ENCODE measurements around the gene ERN1. TPM values are rescaled to one million over a fixed set of nuclear protein-coding genes. Genes with fewer than 3 reads are reported as not detected.

The ERN1 gene
- total RNA-seq, 2 experiments from 2014 or later: 45.3 to 47.7 TPM

DNA sequence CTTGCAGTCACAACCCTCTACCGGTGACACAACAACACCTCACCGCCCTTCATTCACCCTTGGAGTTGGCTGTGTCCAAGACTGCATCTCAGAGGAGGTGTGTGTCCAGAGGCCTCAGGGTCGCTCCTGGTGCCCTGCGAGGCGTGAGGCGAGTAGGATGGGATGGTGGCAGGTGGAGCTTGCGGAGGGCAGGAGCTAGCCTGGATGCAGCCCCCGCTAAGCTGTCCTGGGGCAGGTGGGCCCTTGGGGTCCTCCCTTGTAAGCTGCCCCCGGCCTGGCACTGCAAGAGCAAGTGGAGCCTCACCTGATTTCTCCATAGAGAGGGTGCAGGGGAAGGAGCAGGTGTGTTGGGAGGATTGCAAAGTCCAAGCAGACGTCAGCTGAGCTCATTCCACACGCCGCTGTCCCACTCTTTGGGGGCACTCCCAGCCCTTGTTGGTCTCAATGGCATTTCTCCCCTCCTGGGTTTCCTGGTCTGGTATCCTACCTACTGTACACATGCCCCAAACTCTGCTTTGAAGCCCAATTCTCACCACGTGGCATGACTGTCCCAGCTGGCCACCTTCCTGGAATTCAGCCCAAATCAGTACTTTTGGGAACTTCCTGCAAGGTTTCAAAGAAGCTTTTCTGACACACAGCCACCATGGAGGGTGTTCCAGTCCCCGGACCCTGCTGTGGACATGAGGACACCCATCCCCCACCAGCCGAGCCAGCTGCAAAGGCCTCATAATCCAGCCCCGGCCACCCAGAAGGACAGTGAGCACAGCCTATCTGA lies 91.4 kb downstream of the ERN1 start:
- DNase-seq: no peak
- intact Hi-C loops (cut with micrococcal nuclease): no loop called here
- Mint-ChIP-seq H3K4me1 (ENCODE audit: low read depth) (peaks cover 10% of the 10 kb centered on the region), H3K9me3 (no peaks in the 10 kb centered on the region), H3K36me3 (peaks cover 23% of the 10 kb centered on the region), H3K4me3 (no peak overlapping the region), H3K27ac (no peak overlapping the region), H3K27me3 (no peaks in the 10 kb centered on the region)
- CTCF ChIA-PET: interaction anchor here (0.7 to 2.1 kb wide), 4 partner anchors 9 to 95 kb away, joined by 3 to 15 read pairs (median 4); no protein-coding TSS in a partner anchor
- POLR2A ChIA-PET: no interaction called here

DNA sequence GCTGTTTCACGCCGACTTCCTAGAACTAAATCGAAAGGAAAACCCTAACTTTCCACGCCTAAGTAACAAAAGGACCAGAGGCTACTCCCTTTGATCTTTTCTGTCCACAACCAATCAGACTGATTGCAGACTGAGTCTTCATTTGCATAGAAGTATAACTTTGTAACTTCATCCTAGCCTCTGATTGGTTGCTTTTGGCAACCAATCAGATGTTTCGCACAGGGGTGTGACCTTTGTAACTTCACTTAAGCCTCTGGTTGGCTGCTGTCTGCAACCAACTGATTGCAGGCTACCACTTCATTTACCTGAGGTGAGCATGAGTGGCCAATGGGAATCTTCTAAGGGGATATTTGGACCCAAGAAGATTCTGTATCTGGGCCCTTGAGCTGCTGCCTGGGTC lies 92.1 kb downstream of the ERN1 start:
- CTCF ChIA-PET: interaction anchor here (2.1 kb wide), 1 partner anchor 9 kb away, joined by 15 read pairs; no protein-coding TSS in a partner anchor
- H3K36me3 Mint-ChIP-seq: peaks cover 20% of the 10 kb centered on the region
- no peaks in the 10 kb centered on the region for H3K9me3 Mint-ChIP-seq
- DNase-seq: no peak
- no peaks in the 10 kb centered on the region for H3K27me3 Mint-ChIP-seq
- no peak overlapping the region for H3K27ac Mint-ChIP-seq
- peaks cover 10% of the 10 kb centered on the region for H3K4me1 Mint-ChIP-seq (ENCODE audit: low read depth)
- no peak overlapping the region for H3K4me3 Mint-ChIP-seq
- intact Hi-C loops (cut with micrococcal nuclease): no loop called here
- POLR2A ChIA-PET: no interaction called here

DNA sequence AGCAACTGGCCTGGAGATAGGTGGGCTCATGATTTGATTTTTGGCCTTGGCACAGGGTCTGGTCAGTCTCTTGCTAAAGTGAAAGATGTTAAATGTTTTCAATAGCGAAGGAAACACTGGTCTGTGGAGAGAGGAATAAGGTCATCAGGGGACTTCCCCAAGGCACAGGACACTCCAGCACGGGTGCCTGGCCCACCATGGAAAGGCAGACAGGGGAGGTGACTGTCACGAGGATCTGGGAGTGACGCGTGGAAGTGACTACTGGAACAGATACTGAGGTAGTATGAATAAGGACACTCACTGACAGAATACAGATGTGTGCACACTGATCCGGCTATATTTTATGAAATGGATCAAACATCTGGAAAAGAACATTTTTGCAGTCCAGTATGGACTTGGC lies 92.8 kb downstream of the ERN1 start:
- Mint-ChIP-seq H3K27me3 (no peaks in the 10 kb centered on the region), H3K27ac (no peak overlapping the region), H3K36me3 (peaks cover 18% of the 10 kb centered on the region), H3K9me3 (no peaks in the 10 kb centered on the region), H3K4me1 (ENCODE audit: low read depth) (peaks cover 7% of the 10 kb centered on the region), H3K4me3 (no peak overlapping the region)
- ChIA-PET CTCF (no interaction called here), POLR2A (no interaction called here)
- DNase-seq: no peak
- intact Hi-C loops (cut with micrococcal nuclease): no loop called here

DNA sequence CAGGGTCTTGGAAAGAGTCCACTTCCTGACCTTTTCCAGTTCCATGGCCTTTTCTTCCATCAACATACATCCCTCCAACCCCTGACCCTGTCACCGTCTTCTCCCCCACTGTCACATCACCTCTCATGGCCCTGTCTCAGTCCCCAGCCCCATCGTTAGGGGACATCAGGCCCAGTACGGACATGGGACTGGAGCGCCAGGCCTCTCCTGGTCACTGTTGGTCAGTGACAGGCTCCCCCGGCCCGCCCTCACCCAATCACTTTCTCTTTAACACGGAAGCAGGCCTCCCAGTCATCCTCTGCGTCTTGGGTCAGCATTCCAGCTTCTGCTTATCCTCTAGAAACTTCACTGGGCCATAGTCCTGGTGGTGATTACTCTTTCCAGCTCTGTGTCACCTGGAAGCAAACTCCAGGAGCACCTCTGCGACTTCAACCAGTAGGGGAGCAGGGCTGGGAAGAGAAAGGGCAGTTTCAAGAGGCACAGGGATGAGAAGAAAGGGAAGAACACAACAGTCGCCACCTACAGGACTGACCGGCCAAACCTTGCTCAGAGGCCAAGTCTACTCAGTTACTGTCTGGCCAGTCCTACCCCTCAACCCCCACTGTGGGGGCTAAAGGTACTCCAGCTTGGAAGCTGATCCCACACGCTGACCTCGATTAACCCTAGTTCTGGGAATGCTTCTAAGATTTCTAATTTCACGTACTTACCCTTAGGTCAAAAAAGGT lies 93.6 kb downstream of the ERN1 start:
- Mint-ChIP-seq H3K4me1 (ENCODE audit: low read depth) (peaks cover under 1% of the 10 kb centered on the region), H3K9me3 (no peaks in the 10 kb centered on the region), H3K27ac (peak overlapping the region; percentile 28), H3K4me3 (no peak overlapping the region), H3K36me3 (peaks cover 11% of the 10 kb centered on the region), H3K27me3 (no peaks in the 10 kb centered on the region)
- CTCF ChIA-PET: no interaction called here
- POLR2A ChIA-PET: no interaction called here
- intact Hi-C loops (cut with micrococcal nuclease): no loop called here
- DNase-seq: no peak

DNA sequence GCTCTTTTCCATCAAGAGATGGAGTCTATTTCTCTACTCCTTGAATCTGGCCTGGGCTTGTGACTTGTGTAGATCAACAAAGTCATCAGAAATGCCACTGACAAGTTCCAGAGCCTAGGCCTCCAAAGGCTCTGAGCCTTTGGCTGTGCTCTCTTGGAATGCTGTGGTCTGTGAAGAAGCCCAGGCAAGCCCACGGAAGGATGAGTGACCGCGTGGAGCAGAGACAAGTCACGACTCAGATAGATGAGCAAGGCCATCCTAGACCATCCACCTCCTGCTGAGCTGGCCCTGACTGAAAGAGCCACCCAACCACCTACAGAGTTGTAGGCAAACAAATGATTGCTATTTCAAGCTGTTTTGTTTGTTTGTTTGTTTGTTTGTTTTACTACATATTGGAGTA lies 97.9 kb downstream of the ERN1 start:
- peaks cover 5% of the 10 kb centered on the region for H3K36me3 Mint-ChIP-seq
- no peak for DNase-seq
- CTCF ChIA-PET: interaction anchor here (14.4 kb wide), 1 partner anchor 99 kb away, joined by 583 read pairs; the partner anchor contains the start of gene ERN1

DNA sequence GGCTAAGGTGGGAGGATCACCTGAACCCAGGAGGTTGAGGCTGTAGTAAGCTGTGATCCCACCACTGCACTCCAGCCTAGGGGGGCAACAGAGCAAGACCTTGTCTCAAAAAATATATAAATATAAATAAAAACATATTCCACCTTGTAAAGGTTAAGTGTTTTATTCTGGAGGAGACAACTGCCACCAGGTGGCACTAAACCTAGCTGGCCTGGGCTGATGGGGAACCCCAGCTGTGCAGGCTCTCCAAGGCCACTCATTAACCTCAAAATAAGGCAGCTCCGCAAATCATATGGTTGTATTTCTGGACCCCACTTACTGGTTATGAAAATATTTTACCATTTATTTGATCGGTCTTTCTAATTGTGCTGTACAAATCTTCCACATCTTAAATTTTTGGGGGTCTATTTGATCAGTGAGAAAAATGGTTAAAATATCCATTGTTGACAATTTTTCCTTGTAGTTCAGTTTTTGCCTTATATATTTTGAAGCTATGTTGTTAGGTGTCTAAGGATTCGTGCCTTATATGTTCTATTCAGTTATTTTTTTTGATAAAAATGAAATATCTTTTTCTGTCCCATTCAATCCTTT lies 101.0 kb downstream of the ERN1 start:
- H3K27ac Mint-ChIP-seq: no peak overlapping the region
- no peaks in the 10 kb centered on the region for H3K36me3 Mint-ChIP-seq
- no peak overlapping the region for H3K4me3 Mint-ChIP-seq
- ChIA-PET POLR2A (interaction anchor here (0.8 to 2.9 kb wide), 5 partner anchors 9 to 117 kb away, joined by 3 to 14 read pairs (median 6); partner anchors contain the start of genes ERN1 and ICAM2), CTCF (interaction anchor here (0.6 to 14.4 kb wide), 54 partner anchors 10 to 253 kb away, joined by 3 to 583 read pairs (median 6); partner anchors contain the start of genes CD79B, CSHL1, ERN1 and GH1)
- intact Hi-C loops (cut with micrococcal nuclease): loop anchor here (1.0 to 10.0 kb wide), 6 partner anchors 97 to 284 kb away; partner anchors contain the start of genes CD79B, CSH1, STRADA and TEX2
- H3K27me3 Mint-ChIP-seq: no peaks in the 10 kb centered on the region
- DNase-seq: peak; percentile 81
- peaks cover 39% of the 10 kb centered on the region for H3K4me1 Mint-ChIP-seq (ENCODE audit: low read depth)
- no peaks in the 10 kb centered on the region for H3K9me3 Mint-ChIP-seq

More for the DNA sequence above, 97.9 kb downstream of the ERN1 start:
- POLR2A ChIA-PET: no interaction called here
- intact Hi-C loops (cut with micrococcal nuclease): no loop called here
- H3K27me3 Mint-ChIP-seq: no peaks in the 10 kb centered on the region
- no peaks in the 10 kb centered on the region for H3K9me3 Mint-ChIP-seq
- no peak overlapping the region for H3K4me3 Mint-ChIP-seq
- H3K27ac Mint-ChIP-seq: no peak overlapping the region
- peaks cover 14% of the 10 kb centered on the region for H3K4me1 Mint-ChIP-seq (ENCODE audit: low read depth)

DNA sequence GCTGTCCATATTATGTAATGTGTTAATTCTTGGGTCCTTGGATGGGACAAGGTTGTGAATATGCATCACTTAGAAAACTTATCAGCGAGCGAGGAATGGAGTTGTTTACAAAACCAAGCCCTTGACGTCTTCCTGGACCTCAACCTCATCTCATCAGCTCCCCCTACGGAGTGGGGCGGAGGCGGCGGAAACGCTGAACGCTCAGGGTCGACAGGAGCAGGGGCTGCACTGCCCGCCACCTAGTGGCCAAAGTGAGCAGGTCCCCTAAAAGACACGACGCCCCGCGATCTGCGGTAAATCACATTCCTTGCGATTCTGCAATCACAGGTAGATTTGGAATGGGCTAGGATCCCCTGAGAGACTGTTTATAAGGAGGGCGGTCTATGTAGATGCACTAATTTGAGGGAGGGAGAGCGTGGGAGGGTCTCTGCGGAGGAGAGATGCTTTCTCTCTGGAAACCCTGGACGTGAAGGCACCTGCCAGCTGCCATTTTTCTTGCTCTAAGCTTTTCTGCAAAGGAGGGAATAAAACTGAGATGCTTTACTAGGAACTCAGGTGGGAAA lies 104.1 kb downstream of the ERN1 start:
- Mint-ChIP-seq H3K36me3 (no peaks in the 10 kb centered on the region), H3K4me1 (ENCODE audit: low read depth) (peaks cover 67% of the 10 kb centered on the region), H3K27me3 (no peaks in the 10 kb centered on the region), H3K27ac (peak overlapping the region; percentile 98), H3K9me3 (no peaks in the 10 kb centered on the region), H3K4me3 (peak overlapping the region; percentile 81)
- ChIA-PET CTCF (interaction anchor here (0.6 to 14.4 kb wide), 41 partner anchors 9 to 213 kb away, joined by 3 to 583 read pairs (median 6); partner anchors contain the start of genes CD79B, ERN1, GH1 and PRR29), POLR2A (interaction anchor here (1.3 to 7.5 kb wide), 8 partner anchors 9 to 121 kb away, joined by 3 to 85 read pairs (median 6); partner anchors contain the start of genes ERN1, GH1 and PRR29)
- DNase-seq: peak; percentile 95
- intact Hi-C loops (cut with micrococcal nuclease): loop anchor here (1.0 to 10.0 kb wide), 10 partner anchors 28 to 281 kb away; partner anchors contain the start of genes CD79B, CSH1, ERN1 and PRR29

DNA sequence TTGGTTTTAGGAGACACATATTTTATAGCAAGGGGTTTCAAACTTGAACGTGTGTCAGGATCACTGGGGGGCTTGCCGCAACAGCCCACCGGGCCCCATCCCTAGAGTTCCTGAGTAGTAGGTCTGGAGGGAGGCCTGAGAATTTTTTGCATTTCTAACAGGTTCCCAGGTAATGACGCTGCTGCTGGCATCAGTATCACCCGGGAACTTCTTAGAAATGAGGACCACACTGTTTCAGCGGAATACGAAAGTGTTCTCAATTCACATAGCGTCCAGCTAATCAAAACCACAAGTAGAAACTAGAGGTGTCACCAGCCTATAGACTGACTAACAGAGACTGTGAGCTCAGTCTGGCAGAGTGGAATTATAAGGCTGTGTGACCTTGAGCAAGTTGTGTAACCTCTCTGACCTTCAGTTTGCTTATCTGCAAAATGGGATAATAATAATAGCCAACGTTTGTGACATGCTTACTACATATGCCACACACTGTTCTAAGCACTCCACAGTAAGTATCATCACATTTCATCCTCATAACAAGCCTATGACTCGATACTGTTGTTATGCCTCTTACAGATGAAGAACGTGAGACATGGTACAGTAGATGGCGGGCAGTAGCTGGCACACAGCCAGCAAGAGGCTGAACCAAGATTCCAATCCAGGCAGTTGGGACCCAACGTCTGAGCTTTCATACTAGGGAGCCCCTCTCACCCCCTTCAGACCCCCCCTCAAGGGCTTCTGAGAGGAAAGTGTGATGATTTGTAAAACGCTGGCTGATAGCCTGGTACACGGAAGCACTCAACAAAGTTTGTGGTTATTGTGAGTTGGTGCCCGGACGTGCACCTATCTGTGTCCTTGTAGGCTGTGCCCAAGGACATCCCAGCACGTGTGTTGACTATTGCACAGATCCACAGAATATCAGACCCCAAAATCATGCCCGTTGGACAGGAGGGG lies 104.9 kb downstream of the ERN1 start:
- no peaks in the 10 kb centered on the region for H3K9me3 Mint-ChIP-seq
- H3K27ac Mint-ChIP-seq: peak overlapping the region; percentile 98
- peak; percentile 74 for DNase-seq
- no peaks in the 10 kb centered on the region for H3K36me3 Mint-ChIP-seq
- peak overlapping the region; percentile 81 for H3K4me3 Mint-ChIP-seq
- ChIA-PET CTCF (interaction anchor here (0.6 to 14.4 kb wide), 43 partner anchors 8 to 214 kb away, joined by 3 to 583 read pairs (median 6); partner anchors contain the start of genes CD79B, ERN1, GH1 and PRR29), POLR2A (interaction anchor here (1.2 to 7.5 kb wide), 9 partner anchors 9 to 121 kb away, joined by 3 to 85 read pairs (median 6); partner anchors contain the start of genes ERN1, GH1 and PRR29)
- intact Hi-C loops (cut with micrococcal nuclease): loop anchor here (1.0 to 10.0 kb wide), 10 partner anchors 27 to 280 kb away; partner anchors contain the start of genes CD79B, CSH1, ERN1 and PRR29
- H3K4me1 Mint-ChIP-seq (ENCODE audit: low read depth): peaks cover 68% of the 10 kb centered on the region
- no peaks in the 10 kb centered on the region for H3K27me3 Mint-ChIP-seq

DNA sequence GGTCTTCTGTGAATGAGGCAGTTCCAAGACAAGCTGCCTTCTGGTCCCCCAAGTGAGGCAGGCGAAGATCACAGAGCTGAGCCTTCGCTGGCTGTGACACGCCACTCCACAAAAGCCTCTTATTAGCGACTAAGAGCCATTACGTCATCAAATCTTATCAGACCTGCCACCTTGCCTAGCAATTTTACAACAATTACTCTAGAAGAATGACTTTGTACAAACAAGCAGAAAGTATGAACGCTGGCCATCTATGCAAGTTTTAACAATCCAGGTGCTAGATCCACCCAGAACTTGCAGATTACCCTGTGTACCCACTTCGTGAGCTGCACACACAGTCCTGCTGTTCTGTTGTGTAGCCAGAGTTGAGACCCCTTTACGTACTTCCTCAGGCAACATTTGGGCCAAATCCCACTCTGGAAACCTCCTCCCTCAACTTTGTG lies 105.7 kb downstream of the ERN1 start:
- intact Hi-C loops (cut with micrococcal nuclease): loop anchor here (10.0 kb wide), 2 partner anchors 241 to 279 kb away; partner anchors contain the start of genes STRADA and TEX2
- Mint-ChIP-seq H3K9me3 (no peaks in the 10 kb centered on the region), H3K4me3 (peak overlapping the region; percentile 15), H3K4me1 (ENCODE audit: low read depth) (peaks cover 66% of the 10 kb centered on the region), H3K27ac (peak overlapping the region; percentile 98), H3K36me3 (no peaks in the 10 kb centered on the region), H3K27me3 (no peaks in the 10 kb centered on the region)
- no peak for DNase-seq
- ChIA-PET POLR2A (interaction anchor here (0.6 to 7.5 kb wide), 9 partner anchors 25 to 481 kb away, joined by 3 to 85 read pairs (median 6); partner anchors contain the start of genes ERN1, GH1 and PRR29), CTCF (interaction anchor here (0.9 to 14.4 kb wide), 22 partner anchors 7 to 175 kb away, joined by 3 to 583 read pairs (median 10); partner anchors contain the start of genes CD79B, ERN1 and GH1)

DNA sequence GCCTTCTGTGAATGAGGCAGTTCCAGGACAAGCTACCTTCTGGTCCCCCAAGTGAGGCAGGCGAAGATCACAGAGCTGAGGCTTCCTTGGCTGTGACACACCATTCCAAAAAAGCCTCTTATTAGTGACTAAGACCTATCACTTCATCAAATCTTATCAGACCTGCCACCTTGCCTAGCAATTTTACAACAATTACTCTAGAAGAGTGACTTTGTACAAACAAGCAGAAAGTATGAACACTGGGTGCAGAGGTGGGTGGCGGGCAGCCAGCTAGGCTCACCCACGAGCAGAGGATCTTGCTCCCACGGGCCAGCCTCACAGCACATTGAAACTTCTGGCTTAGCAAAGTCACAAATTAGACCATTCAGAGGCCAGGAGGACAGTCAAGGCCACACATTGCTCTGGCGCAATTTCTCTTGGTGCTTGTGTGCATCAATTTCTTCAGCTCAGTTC lies 107.3 kb downstream of the ERN1 start:
- DNase-seq: peak; percentile 55
- ChIA-PET CTCF (interaction anchor here (0.7 to 14.4 kb wide), 3 partner anchors 103 to 125 kb away, joined by 3 to 583 read pairs (median 3); partner anchors contain the start of gene ERN1), POLR2A (interaction anchor here (0.9 to 7.5 kb wide), 2 partner anchors 108 to 123 kb away, joined by 10 to 85 read pairs; partner anchors contain the start of gene ERN1)
- Mint-ChIP-seq H3K4me1 (ENCODE audit: low read depth) (peaks cover 63% of the 10 kb centered on the region), H3K9me3 (no peaks in the 10 kb centered on the region), H3K4me3 (peak overlapping the region; percentile 24), H3K27me3 (no peaks in the 10 kb centered on the region), H3K27ac (peak overlapping the region; percentile 98), H3K36me3 (peaks cover 2% of the 10 kb centered on the region)
- intact Hi-C loops (cut with micrococcal nuclease): loop anchor here (10.0 kb wide), 2 partner anchors 242 to 278 kb away; partner anchors contain the start of genes STRADA and TEX2
